Immature natural killer cell (primary cell): ENCODE measurements around the gene FSD1L. TPM values are rescaled to one million over a fixed set of nuclear protein-coding genes. Genes with fewer than 3 reads are reported as not detected.

ENCODE experiments used
- DNase-seq, 3 donors: peaks; one replicate each; pipeline ENCODE4 v3.0.0; 2022; ENCODE audit warnings: mixed read lengths in 1 of 3
- H3K27ac Mint-ChIP-seq, 6 donors: one replicate each; pipeline ENCODE4 v1.8.0; 2020; ENCODE audit warnings: mixed read lengths in 6 of 6, mild to moderate bottlenecking in 5 of 6, inconsistent platforms in 4 of 6, moderate library complexity in 3 of 6
- H3K27me3 Mint-ChIP-seq, 3 donors: one replicate each; pipeline ENCODE4 v1.8.0; 2020 to 2021; ENCODE audit warnings: low read depth in 3 of 3, mild to moderate bottlenecking in 3 of 3, mixed read lengths in 3 of 3, moderate library complexity in 3 of 3, inconsistent platforms in 1 of 3
- H3K36me3 Mint-ChIP-seq, 3 donors: one replicate each; pipeline ENCODE4 v1.8.0; 2020; ENCODE audit warnings: mixed read lengths in 3 of 3, inconsistent platforms in 2 of 3, mild to moderate bottlenecking in 2 of 3
- H3K4me1 Mint-ChIP-seq, 2 donors: one replicate each; pipeline ENCODE4 v1.8.0; 2020; ENCODE audit warnings: inconsistent platforms in 2 of 2, mild to moderate bottlenecking in 2 of 2, mixed read lengths in 2 of 2, moderate library complexity in 1 of 2
- H3K4me3 Mint-ChIP-seq, 5 donors: one replicate each; pipeline ENCODE4 v1.8.0; 2020; ENCODE audit warnings: mild to moderate bottlenecking in 5 of 5, mixed read lengths in 5 of 5, inconsistent platforms in 3 of 5, moderate library complexity in 3 of 5
- H3K9me3 Mint-ChIP-seq, 6 donors: one replicate each; pipeline ENCODE4 v1.8.0; 2020; ENCODE audit warnings: mild to moderate bottlenecking in 6 of 6, mixed read lengths in 6 of 6, inconsistent platforms in 4 of 6, moderate library complexity in 3 of 6
- polyA plus RNA-seq, 3 donors: library from polyadenylated mRNA; unstranded; fragments of 300-500 nt; fragmentation: Illumina TruSeq; gene quantifications; one replicate each; pipeline ENCODE4 v1.2.3, GENCODE V29; 2021

Gene FSD1L
- polyA plus RNA-seq: 1 to 10 TPM in 1 of 3 donors, under 1 TPM in 2; 0.26 to 4.7 (median 0.91) TPM

GRCh38 chr9:105447814-105448812 lies at the start of gene FSD1L:
FSD1L (plus strand) TSS chr9:105448034; CDS start chr9:105448221, 187 bp downstream.
- Mint-ChIP-seq H3K27ac (peak within 1 kb of the TSS in 5 of 6 donors; percentile 24 to 70 (median 34)), H3K9me3 (no peaks in the 10 kb centered on the region), H3K4me3 (peak within 1 kb of the TSS; percentile 80 to 87 (median 83)), H3K27me3 (peaks cover 0 to 6% (median 4%) of the 10 kb centered on the region in 3 donors), H3K4me1 (peaks cover 11 to 18% of the 10 kb centered on the region in 2 donors), H3K36me3 (no peaks in the 10 kb centered on the region)
- peak; percentile 75 to 78 (median 75) for DNase-seq

- H3K4me1 Mint-ChIP-seq: peaks cover 8 to 11% of the 10 kb centered on the region in 2 donors
- H3K27me3 Mint-ChIP-seq: peaks cover 13 to 20% (median 15%) of the 10 kb centered on the region in 3 donors
- H3K9me3 Mint-ChIP-seq: no peaks in the 10 kb centered on the region
- H3K4me3 Mint-ChIP-seq: no peak overlapping the region
- peaks cover 0 to 5% (median 3%) of the 10 kb centered on the region in 3 donors for H3K36me3 Mint-ChIP-seq
- H3K27ac Mint-ChIP-seq: no peak overlapping the region
- no peak for DNase-seq
Observed at GRCh38 chr9:105399117-105399516, 48.7 kb upstream of the FSD1L start.

GRCh38 chr9:105401651-105402050 lies 46.2 kb upstream of the FSD1L start:
- Mint-ChIP-seq H3K27me3 (peaks cover 15 to 25% (median 22%) of the 10 kb centered on the region in 3 donors), H3K9me3 (peaks cover 0 to 3% (median 0%) of the 10 kb centered on the region in 6 donors), H3K27ac (no peak overlapping the region), H3K4me3 (no peak overlapping the region), H3K36me3 (peaks cover 0 to 3% (median 0%) of the 10 kb centered on the region in 3 donors), H3K4me1 (peaks cover 30 to 35% of the 10 kb centered on the region in 2 donors)
- no peak for DNase-seq

GRCh38 chr9:105403552-105404248 lies 44.1 kb upstream of the FSD1L start:
- peaks cover 0 to 3% (median under 1%) of the 10 kb centered on the region in 6 donors for H3K9me3 Mint-ChIP-seq
- H3K27ac Mint-ChIP-seq: no peak overlapping the region
- H3K4me1 Mint-ChIP-seq: peaks cover 30 to 39% of the 10 kb centered on the region in 2 donors
- peak overlapping the region in 3 of 5 donors; percentile 5 to 60 (median 26) for H3K4me3 Mint-ChIP-seq
- H3K36me3 Mint-ChIP-seq: no peaks in the 10 kb centered on the region
- no peak for DNase-seq
- H3K27me3 Mint-ChIP-seq: peaks cover 17 to 31% (median 22%) of the 10 kb centered on the region in 3 donors

GRCh38 chr9:105405514-105406131 lies 42.2 kb upstream of the FSD1L start:
- H3K4me1 Mint-ChIP-seq: peaks cover 30 to 39% of the 10 kb centered on the region in 2 donors
- peak overlapping the region; percentile 46 to 85 (median 62) for H3K27ac Mint-ChIP-seq
- H3K27me3 Mint-ChIP-seq: peaks cover 18 to 37% (median 22%) of the 10 kb centered on the region in 3 donors
- H3K9me3 Mint-ChIP-seq: peaks cover 0 to 12% (median 5%) of the 10 kb centered on the region in 6 donors
- DNase-seq: peak; percentile 77 to 78 (median 78)
- peak overlapping the region; percentile 45 to 79 (median 73) for H3K4me3 Mint-ChIP-seq
- H3K36me3 Mint-ChIP-seq: no peaks in the 10 kb centered on the region

- peaks cover 20 to 35% (median 20%) of the 10 kb centered on the region in 3 donors for H3K27me3 Mint-ChIP-seq
- peaks cover 0 to 12% (median 5%) of the 10 kb centered on the region in 6 donors for H3K9me3 Mint-ChIP-seq
- peak overlapping the region in 3 of 5 donors; percentile 70 to 79 (median 74) for H3K4me3 Mint-ChIP-seq
- H3K36me3 Mint-ChIP-seq: no peaks in the 10 kb centered on the region
- DNase-seq: no peak
- no peak overlapping the region for H3K27ac Mint-ChIP-seq
- peaks cover 30 to 39% of the 10 kb centered on the region in 2 donors for H3K4me1 Mint-ChIP-seq
Observed at GRCh38 chr9:105406369-105406768, 41.5 kb upstream of the FSD1L start.

- Mint-ChIP-seq H3K9me3 (peaks cover 0 to 12% (median 3%) of the 10 kb centered on the region in 6 donors), H3K27me3 (peaks cover 8 to 19% (median 13%) of the 10 kb centered on the region in 3 donors), H3K4me3 (no peak overlapping the region), H3K27ac (no peak overlapping the region), H3K36me3 (no peaks in the 10 kb centered on the region), H3K4me1 (peaks cover 4% of the 10 kb centered on the region in 2 donors)
- no peak for DNase-seq
Observed at GRCh38 chr9:105413525-105413924, 34.3 kb upstream of the FSD1L start.

- Mint-ChIP-seq H3K4me3 (no peak overlapping the region), H3K4me1 (peaks cover 4% of the 10 kb centered on the region in 2 donors), H3K9me3 (peaks cover 0 to 2% (median 0%) of the 10 kb centered on the region in 6 donors), H3K27ac (no peak overlapping the region), H3K36me3 (no peaks in the 10 kb centered on the region), H3K27me3 (peaks cover 6 to 14% (median 13%) of the 10 kb centered on the region in 3 donors)
- peak; percentile 55 to 60 (median 60) for DNase-seq
Observed at GRCh38 chr9:105414947-105415661, 32.7 kb upstream of the FSD1L start.

GRCh38 chr9:105415662-105415980 lies 32.2 kb upstream of the FSD1L start:
- H3K36me3 Mint-ChIP-seq: no peaks in the 10 kb centered on the region
- H3K27me3 Mint-ChIP-seq: peaks cover 6 to 14% (median 13%) of the 10 kb centered on the region in 3 donors
- no peaks in the 10 kb centered on the region for H3K9me3 Mint-ChIP-seq
- H3K4me1 Mint-ChIP-seq: peaks cover 4% of the 10 kb centered on the region in 2 donors
- no peak overlapping the region for H3K4me3 Mint-ChIP-seq
- DNase-seq: no peak
- H3K27ac Mint-ChIP-seq: no peak overlapping the region

- peaks cover 4% of the 10 kb centered on the region in 2 donors for H3K4me1 Mint-ChIP-seq
- no peak overlapping the region for H3K27ac Mint-ChIP-seq
- H3K27me3 Mint-ChIP-seq: peaks cover 3 to 14% (median 13%) of the 10 kb centered on the region in 3 donors
- DNase-seq: no peak
- H3K36me3 Mint-ChIP-seq: no peaks in the 10 kb centered on the region
- no peak overlapping the region for H3K4me3 Mint-ChIP-seq
- H3K9me3 Mint-ChIP-seq: no peaks in the 10 kb centered on the region
Observed at GRCh38 chr9:105416840-105417239, 31.0 kb upstream of the FSD1L start.

- H3K36me3 Mint-ChIP-seq: no peaks in the 10 kb centered on the region
Observed at GRCh38 chr9:105418588-105419500, 29.0 kb upstream of the FSD1L start.

More at GRCh38 chr9:105418588-105419500, 29.0 kb upstream of the FSD1L start:
- peaks cover 4% of the 10 kb centered on the region in 2 donors for H3K4me1 Mint-ChIP-seq
- H3K27ac Mint-ChIP-seq: no peak overlapping the region
- H3K4me3 Mint-ChIP-seq: no peak overlapping the region
- peaks cover 2 to 11% (median 9%) of the 10 kb centered on the region in 3 donors for H3K27me3 Mint-ChIP-seq
- no peak for DNase-seq
- no peaks in the 10 kb centered on the region for H3K9me3 Mint-ChIP-seq
